D341Med (cell line): ENCODE measurements around the gene STK32C.
"Not testable (repeated sequence)": the region's sequence is repeated elsewhere in the genome, so short reads cannot be mapped to it uniquely, and the experiment has no call there.

Source experiments
- DNase-seq: peaks from one replicate; pipeline ENCODE4 v3.0.0; 2012; ENCODE audit warnings: low spot score

STK32C gene

DNA sequence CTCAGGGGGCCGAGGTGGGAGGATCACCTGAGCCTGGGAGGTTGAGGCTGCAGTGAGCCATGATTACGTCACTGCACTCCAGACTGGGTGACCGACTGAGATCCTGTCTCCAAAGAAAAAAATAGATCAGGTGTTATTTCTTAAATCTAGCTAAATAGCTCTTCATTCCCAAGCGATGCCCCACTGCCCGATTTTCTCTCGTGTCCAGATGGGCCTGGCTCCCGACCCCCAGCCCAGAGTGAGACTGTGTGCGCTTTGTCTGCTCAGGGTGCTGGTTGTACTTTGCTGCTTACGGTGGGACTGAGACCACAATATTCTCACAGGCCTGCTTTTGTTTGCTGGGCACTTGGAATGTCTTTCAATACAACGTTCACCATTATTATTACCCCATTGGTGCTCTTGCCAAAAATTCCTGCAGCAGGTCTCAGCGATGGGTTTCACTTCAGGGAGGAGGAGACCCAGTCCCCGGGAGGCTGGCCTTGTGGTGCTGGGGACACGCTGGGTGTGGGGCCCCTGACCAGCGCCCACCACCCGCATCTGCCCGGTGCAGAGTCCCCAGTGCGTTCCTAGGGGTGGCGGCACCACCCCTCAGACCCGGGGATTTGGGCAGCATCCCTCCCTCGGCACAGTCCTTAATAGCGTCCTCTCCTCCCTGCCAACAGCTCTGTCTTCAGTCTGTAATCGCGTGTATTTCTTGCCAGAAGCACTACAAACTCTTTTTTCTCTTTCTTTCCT is 141.4 kb downstream of the STK32C start:
- DNase-seq: no peak

GRCh38 chr10:132165416-132165980 is 142.3 kb downstream of the STK32C start:
- no peak for DNase-seq

- no peak for DNase-seq
Measured at GRCh38 chr10:132164761-132165278, 142.9 kb downstream of the STK32C start.

- DNase-seq: no peak
Measured at GRCh38 chr10:132163826-132164515, 143.8 kb downstream of the STK32C start.

- DNase-seq: peak; percentile 48
Measured at GRCh38 chr10:132163278-132163765, 144.4 kb downstream of the STK32C start.

DNA sequence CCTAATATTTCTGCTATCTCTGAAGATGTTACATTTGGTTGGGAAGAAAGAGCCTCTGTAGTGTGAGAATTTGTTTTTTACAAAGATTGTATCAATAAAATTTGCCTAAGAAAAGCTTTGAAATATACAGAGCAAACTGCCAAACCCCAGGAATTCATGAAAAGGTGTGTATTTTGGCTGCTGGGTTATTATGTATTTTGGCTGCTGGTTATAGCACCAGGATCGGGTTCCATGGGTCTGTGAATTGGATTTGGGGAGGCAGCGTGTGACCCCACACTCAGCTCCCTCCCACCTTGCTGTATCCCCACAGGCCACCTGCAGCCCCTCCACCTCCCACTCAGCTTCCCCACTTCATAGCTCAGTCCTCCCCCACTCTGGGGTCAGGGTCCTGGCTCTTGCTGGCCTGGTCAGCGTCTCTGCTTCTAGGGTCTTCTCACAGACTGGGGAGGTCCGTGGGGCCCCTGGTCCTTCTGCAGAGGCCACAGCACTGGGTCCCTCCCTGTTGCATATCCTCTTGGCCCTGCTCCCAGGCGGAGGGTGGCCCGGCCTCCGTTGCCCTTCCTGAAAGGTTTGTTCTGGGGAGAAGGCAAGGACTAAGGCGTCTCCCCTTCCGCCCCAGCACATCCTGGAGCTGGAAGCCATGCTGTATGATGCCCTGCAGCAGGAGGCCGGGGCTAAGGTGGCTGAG is 145.0 kb downstream of the STK32C start:
- DNase-seq: no peak

DNA sequence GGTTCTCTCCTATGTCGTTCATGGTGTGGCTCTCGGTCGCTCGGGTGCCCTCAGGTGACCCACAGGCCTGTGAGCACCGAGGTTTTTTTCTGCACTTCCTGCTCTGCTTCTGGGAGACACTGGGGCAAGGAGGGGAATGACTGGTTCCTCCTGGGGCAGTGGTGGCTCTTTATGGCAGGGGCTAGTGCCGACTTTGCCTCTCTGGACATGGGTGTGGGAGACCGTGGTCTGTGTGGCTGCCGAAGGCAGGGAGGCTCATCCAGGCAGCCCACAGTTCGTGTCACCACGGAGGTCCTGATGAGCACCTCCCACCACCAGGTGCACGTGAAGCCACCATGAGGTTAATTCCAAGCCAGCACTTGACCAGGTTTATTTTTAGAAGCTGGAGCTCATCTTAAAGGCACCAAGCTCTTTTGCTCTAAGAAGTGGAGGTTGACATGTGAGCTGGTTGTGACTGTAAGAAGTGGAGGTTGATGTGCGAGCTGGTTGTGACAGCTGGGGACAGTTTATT is 145.7 kb downstream of the STK32C start:
- no peak for DNase-seq

GRCh38 chr10:132160834-132161622 is 146.7 kb downstream of the STK32C start:
- not testable (repeated sequence) for DNase-seq

- not testable (repeated sequence) for DNase-seq
Measured at GRCh38 chr10:132160231-132160630, 147.5 kb downstream of the STK32C start.

- DNase-seq: not testable (repeated sequence)
Measured at GRCh38 chr10:132159302-132160230, 148.2 kb downstream of the STK32C start.

GRCh38 chr10:132158823-132159222 is 148.9 kb downstream of the STK32C start:
- no peak for DNase-seq

- DNase-seq: no peak
Measured at GRCh38 chr10:132158122-132158741, 149.5 kb downstream of the STK32C start.
